ENCODE results near the gene TRIM67. TPM values are rescaled to one million over a fixed set of nuclear protein-coding genes. Genes with fewer than 3 reads are reported as not detected.

TRIM67 gene
- total and polyA plus RNA-seq, 10 donors, result under 0.01 to 0.06 (median under 0.01) TPM; not detected in 7

DNA sequence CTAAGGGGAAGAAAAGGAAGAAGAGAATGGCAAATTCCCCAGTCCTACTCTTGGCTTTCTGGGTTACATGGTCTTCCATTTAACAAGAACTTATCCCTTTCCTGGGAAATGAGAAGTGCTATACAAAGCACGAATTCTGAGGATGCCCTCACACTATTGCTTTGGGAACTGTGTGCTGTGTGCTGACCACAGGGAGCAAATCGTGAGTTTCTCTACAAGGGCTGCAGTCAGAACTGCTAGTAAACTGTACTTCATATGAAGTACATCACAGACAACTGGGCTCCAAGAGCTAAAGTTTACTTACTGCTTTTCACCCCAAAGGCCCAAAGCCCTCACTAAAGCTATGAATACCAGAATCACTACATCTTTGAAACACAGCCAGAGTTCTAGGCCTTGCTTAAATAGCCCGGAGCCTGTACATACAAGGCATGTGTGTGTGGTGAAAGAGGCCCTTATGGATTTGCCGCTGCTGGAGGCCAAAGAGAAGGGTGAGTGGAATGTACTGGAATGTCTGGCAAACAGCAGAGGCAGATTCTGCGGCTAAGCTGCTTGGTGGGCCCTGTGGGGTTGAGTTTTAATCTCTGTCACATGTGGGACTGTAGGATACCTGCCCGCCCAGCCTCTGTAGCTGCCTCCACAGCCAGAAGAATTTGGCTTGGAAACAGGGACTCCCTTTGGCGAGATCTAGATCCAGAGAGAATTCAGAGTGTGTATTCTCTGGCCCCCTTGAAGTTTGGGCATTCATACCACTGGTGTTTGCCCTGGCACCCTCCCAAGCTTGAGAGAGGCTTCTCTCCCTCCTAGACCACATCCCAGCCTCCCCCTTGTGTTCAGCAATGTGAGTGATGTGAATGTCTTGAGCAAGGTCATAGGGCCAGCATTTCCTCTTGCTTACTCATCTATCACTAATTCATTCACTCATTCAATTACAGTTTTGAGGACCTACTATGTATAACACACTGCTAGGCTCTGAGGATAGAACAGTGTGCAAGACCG lies 21.9 kb upstream of the TRIM67 start:
- no peaks in the 10 kb centered on the region for H3K36me3 ChIP-seq
- H3K4me1 ChIP-seq, result peaks cover 0 to 25% (median 2%) of the 10 kb centered on the region in 6 donors
- 57 to 79% (median 71%) methylated on average over 8 of the region's 8 CpGs for WGBS, 5 donors
- intact Hi-C loops (cut with DNase I; ENCODE audit: low total_unique reads), result no loop called here
- no peak overlapping the region for H3K4me3 ChIP-seq
- TF ChIP-seq CTCF (IDR thresholded peaks at IDR 0.05 in 8 of 11, conservative IDR thresholded peaks at IDR 0.05 in 3 of 11), result no peak
- no peak for TF ChIP-seq POLR2A (IDR thresholded peaks at IDR 0.05)
- no peak for TF ChIP-seq POLR2AphosphoS5 (IDR thresholded peaks at IDR 0.05)
- H3K9me3 ChIP-seq, result no peaks in the 10 kb centered on the region
- peak overlapping the region in 6 of 8 donors; percentile 29 to 70 (median 44) for H3K27ac ChIP-seq
- no peak for DNase-seq
- H3K27me3 ChIP-seq (replicated peaks in 1 of 7), result peaks cover 0 to 3% (median 0%) of the 10 kb centered on the region in 7 donors

DNA sequence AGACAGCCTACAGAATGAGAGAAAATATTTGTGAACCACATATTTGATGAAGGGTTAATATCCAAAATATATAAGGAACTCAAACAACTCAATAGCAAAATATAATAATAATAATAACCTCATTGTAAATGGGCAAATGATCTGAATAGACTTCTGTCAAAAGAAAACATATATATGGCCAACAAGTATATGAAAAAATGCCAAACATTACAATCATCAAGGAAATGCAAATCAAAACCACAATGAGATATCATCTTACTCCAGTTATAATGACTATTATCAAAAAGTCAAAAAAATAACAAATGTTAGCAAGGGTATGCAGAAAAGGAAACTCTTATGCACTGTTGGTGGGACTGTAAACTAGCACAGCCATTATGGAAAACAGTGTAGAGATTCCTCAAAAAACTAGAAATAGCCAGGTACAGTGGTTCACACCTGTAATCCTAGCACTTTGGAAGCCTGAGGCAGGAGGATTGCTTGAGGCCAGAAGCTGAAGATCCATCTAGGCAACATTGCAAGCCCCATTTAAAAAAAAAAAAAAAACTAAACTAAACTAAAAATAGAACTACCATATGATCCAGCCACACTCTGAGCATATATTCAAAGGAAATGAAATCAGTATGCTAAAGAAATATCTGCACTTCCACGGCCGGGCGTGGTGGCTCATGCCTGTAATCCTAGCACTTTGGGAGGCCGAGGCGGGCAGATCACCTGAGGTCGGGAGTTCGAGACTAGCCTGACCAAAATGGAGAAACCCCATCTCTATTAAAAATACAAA lies 17.3 kb upstream of the TRIM67 start:
- Histone ChIP-seq H3K4me3 (no peak overlapping the region), H3K36me3 (no peaks in the 10 kb centered on the region), H3K9me3 (no peaks in the 10 kb centered on the region), H3K27me3 (replicated peaks in 1 of 7) (peaks cover 0 to 17% (median 0%) of the 10 kb centered on the region in 7 donors), H3K4me1 (peaks cover 0 to 13% (median 0%) of the 10 kb centered on the region in 6 donors), H3K27ac (no peak overlapping the region)
- intact Hi-C loops (cut with DNase I; ENCODE audit: low total_unique reads), result no loop called here
- TF ChIP-seq POLR2AphosphoS5 (IDR thresholded peaks at IDR 0.05) (no peak), POLR2A (IDR thresholded peaks at IDR 0.05) (no peak), CTCF (IDR thresholded peaks at IDR 0.05 in 8 of 11, conservative IDR thresholded peaks at IDR 0.05 in 3 of 11) (no peak)
- WGBS, 5 donors, result 78 to 88% (median 80%) methylated on average over 7 of the region's 7 CpGs
- DNase-seq, result no peak

GRCh38 chr1:231147896-231148295 lies 14.0 kb upstream of the TRIM67 start:
- no peaks in the 10 kb centered on the region for H3K36me3 ChIP-seq
- H3K4me1 ChIP-seq, result no peaks in the 10 kb centered on the region
- H3K27me3 ChIP-seq (replicated peaks in 1 of 7), result peaks cover 0 to 22% (median 0%) of the 10 kb centered on the region in 7 donors
- H3K9me3 ChIP-seq, result peaks cover 0 to 26% (median 18%) of the 10 kb centered on the region in 8 donors
- no peak for DNase-seq
- no peak for TF ChIP-seq POLR2AphosphoS5 (IDR thresholded peaks at IDR 0.05)
- TF ChIP-seq POLR2A (IDR thresholded peaks at IDR 0.05), result no peak
- no peak for TF ChIP-seq CTCF (IDR thresholded peaks at IDR 0.05 in 8 of 11, conservative IDR thresholded peaks at IDR 0.05 in 3 of 11)
- no peak overlapping the region for H3K4me3 ChIP-seq
- WGBS, 5 donors, result 58 to 76% (median 63%) methylated on average over 3 of the region's 3 CpGs
- intact Hi-C loops (cut with DNase I; ENCODE audit: low total_unique reads), result no loop called here
- no peak overlapping the region for H3K27ac ChIP-seq
